ENCODE data around the gene PTPN3.

DNA sequence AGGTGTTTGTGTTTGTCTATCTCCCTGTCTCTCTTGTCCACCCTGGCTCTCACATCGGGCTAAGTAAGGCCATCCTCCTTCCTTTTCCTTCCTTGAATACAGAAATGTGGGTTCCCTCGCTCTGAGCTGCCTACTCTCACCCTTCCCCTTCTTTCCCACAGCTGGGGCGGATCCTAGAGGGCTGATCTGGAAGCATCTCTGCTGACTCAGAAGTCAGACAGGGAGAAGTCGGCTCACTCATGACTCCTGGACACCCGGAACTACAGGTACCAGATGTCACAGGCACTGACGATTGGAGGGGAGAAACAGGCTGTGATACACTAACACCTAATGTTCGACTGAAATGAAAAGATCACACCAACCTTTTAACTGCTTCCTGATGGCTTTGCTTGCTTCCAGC is 41.3 kb downstream of the PTPN3 start:
- no peak for TF ChIP-seq CTCF (conservative IDR thresholded peaks at IDR 0.05)
- TF ChIP-seq ZFX (IDR thresholded peaks at IDR 0.05), result no peak

All from C4-2B (cell line).